RWPE1 (cell line): ENCODE results near the gene FKRP.

Experiments used
- CTCF ChIA-PET: fragments of 350-600 bp; sonication (Branson Sonifier 250); formaldehyde crosslinking; extraction: SDS; loops from one replicate; lab custom pipeline; 2021; lab: Yijun Ruan, JAX
- POLR2A ChIA-PET: fragments of 400-600 bp; formaldehyde crosslinking; extraction: SDS; loops from one replicate; lab custom pipeline; 2020; ENCODE audit warnings: antibody characterized with exemption; ENCODE audit not compliant: low non-redundant PET; lab: Yijun Ruan, JAX
- DNase-seq: peaks from one replicate; pipeline ENCODE4 v3.0.0; 2012; ENCODE audit warnings: low spot score
- H3K27ac ChIP-seq: fragments of 450-650 bp; 2 replicates; pipeline ENCODE4 v1.5.1; 2017
- CTCF ChIP-seq: fragments of 450-650 bp; conservative IDR thresholded peaks from 2 replicates; pipeline ENCODE4 v1.5.1; 2017; ENCODE audit warnings: low read depth, mild to moderate bottlenecking

The FKRP gene

GRCh38 chr19:46782355-46783019 is 36.6 kb downstream of the FKRP start:
- DNase-seq = no peak
- ChIA-PET POLR2A (interaction anchor here (0.6 to 0.9 kb wide), 2 partner anchors 47 to 55 kb away, joined by 3 to 9 read pairs; no protein-coding TSS in a partner anchor), CTCF (no interaction called here)
- TF ChIP-seq CTCF = no peak
- H3K27ac ChIP-seq = peak overlapping the region; percentile 99

- no peak for TF ChIP-seq CTCF
- ChIA-PET POLR2A (interaction anchor here (2.2 kb wide), 1 partner anchor 9 kb away, joined by 7 read pairs; no protein-coding TSS in a partner anchor), CTCF (interaction anchor here (0.6 kb wide), 1 partner anchor 16 kb away, joined by 3 read pairs; no protein-coding TSS in a partner anchor)
- DNase-seq = no peak
- peak overlapping the region; percentile 99 for H3K27ac ChIP-seq
These were observed 37.8 kb downstream of the FKRP start for GRCh38 chr19:46783670-46784069.

- ChIA-PET POLR2A (interaction anchor here (1.1 to 2.2 kb wide), 3 partner anchors 9 to 57 kb away, joined by 3 to 7 read pairs (median 5); no protein-coding TSS in a partner anchor), CTCF (interaction anchor here (1.0 to 1.5 kb wide), 3 partner anchors 11 to 26 kb away, joined by 3 to 4 read pairs (median 3); no protein-coding TSS in a partner anchor)
- peak overlapping the region; percentile 99 for H3K27ac ChIP-seq
- TF ChIP-seq CTCF = no peak
- DNase-seq = peak; percentile 97
These were observed 38.6 kb downstream of the FKRP start for GRCh38 chr19:46784262-46785053.

- H3K27ac ChIP-seq = peak overlapping the region; percentile 99
- POLR2A ChIA-PET = interaction anchor here (0.5 to 2.2 kb wide), 5 partner anchors 8 to 56 kb away, joined by 3 to 9 read pairs (median 7); no protein-coding TSS in a partner anchor
- DNase-seq = no peak
- CTCF ChIA-PET = interaction anchor here (0.6 to 1.5 kb wide), 4 partner anchors 11 to 78 kb away, joined by 3 to 4 read pairs (median 3); no protein-coding TSS in a partner anchor
- TF ChIP-seq CTCF = no peak
These were observed 39.5 kb downstream of the FKRP start for GRCh38 chr19:46785054-46785979.

- H3K27ac ChIP-seq = peak overlapping the region; percentile 99
- CTCF ChIA-PET = no interaction called here
- POLR2A ChIA-PET = interaction anchor here (0.7 to 1.3 kb wide), 3 partner anchors 28 to 734 kb away, joined by 4 to 9 read pairs (median 5); no protein-coding TSS in a partner anchor
- TF ChIP-seq CTCF = no peak
- DNase-seq = no peak
These were observed 40.1 kb downstream of the FKRP start for GRCh38 chr19:46785980-46786235.
